Measurements from ENCODE around the gene GRM8. TPM values are rescaled to one million over a fixed set of nuclear protein-coding genes. Genes with fewer than 3 reads are reported as not detected.

The GRM8 gene
- total RNA-seq, 6 donors from 2014 or later = 0.49 to 6.5 (median 1.8) TPM; not detected in 3

DNA sequence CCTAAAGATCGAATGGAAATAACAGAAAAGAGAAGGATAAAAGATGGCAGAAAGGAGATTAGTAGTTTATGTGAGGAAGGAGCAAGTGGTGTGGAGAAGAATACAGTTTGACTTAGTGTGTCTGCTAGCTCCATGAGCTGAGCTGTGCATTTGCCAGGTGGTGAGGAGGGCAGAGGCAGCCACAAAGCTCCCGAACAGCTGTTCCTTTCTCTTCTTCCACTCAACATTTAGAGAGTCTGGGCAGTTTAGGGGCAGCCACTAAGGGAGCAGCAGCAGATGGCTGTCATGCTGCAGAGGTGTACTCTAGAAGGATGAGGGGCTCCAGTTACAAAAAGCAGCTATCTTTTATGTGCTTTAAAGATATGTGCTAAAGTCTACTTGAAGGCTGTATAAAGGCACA is 674.4 kb downstream of the GRM8 start:
- H3K4me1 ChIP-seq = no peaks in the 10 kb centered on the region
- H3K4me3 ChIP-seq = no peak overlapping the region
- no peak for ATAC-seq (ENCODE audit: low FRiP score in 2 of 2)
- H3K27ac ChIP-seq = no peak overlapping the region
- no peak for TF ChIP-seq EP300 (IDR thresholded peaks at IDR 0.05)
- TF ChIP-seq, protein P1, sequence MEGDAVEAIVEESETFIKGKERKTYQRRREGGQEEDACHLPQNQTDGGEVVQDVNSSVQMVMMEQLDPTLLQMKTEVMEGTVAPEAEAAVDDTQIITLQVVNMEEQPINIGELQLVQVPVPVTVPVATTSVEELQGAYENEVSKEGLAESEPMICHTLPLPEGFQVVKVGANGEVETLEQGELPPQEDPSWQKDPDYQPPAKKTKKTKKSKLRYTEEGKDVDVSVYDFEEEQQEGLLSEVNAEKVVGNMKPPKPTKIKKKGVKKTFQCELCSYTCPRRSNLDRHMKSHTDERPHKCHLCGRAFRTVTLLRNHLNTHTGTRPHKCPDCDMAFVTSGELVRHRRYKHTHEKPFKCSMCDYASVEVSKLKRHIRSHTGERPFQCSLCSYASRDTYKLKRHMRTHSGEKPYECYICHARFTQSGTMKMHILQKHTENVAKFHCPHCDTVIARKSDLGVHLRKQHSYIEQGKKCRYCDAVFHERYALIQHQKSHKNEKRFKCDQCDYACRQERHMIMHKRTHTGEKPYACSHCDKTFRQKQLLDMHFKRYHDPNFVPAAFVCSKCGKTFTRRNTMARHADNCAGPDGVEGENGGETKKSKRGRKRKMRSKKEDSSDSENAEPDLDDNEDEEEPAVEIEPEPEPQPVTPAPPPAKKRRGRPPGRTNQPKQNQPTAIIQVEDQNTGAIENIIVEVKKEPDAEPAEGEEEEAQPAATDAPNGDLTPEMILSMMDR (IDR thresholded peaks at IDR 0.05) = no peak
- H3K9me3 ChIP-seq = no peaks in the 10 kb centered on the region
- H3K27me3 ChIP-seq = no peaks in the 10 kb centered on the region
- WGBS, 2 donors = 62 to 63% methylated on average over 2 of the region's 2 CpGs
- no peaks in the 10 kb centered on the region for H3K36me3 ChIP-seq
- no peak for DNase-seq

DNA sequence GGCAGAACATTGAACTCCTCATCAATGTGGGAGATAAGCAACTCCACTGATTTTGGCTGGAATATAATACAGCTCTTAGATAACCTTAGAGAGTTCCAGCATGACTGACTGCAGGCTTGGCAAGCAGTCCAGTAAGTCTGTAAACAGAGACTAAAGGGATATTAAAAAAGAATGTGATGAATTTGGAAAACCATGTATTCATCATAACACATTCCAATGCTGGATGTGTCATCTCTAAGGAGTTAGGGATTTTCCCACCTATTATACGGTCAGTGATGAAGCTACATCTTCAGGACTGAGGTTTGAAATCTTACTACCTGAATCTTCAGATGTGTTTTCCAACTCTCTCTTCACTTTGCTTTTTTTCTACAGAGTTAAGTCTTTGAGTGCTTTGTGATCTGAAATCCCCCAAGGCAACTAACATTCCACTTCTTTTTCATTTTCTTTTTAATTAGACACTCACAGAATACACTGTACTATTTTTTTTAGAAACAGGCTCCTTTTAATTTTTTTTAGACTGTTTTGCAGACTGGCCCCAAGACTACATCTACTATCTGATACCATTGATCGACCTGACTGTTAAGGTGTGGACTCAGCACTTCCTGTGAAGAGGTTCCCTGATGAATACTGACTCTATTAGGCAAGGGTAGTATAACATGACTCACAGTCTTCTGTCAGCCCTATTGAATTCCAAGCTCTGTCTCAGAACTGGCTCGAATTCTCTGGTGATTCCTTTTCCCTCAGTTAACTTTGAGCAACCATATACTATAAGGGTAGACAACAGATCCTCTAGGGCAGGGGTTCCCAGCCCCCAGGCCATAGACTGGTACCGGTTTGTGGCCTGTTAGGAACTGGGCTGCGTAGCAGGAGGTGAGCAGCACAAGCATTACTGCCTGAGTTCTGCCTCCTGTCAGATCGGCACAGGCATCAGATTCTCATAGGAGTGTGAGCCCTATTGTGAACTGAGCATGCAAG is 678.2 kb downstream of the GRM8 start:
- Histone ChIP-seq H3K36me3 (no peaks in the 10 kb centered on the region), H3K4me1 (no peaks in the 10 kb centered on the region), H3K9me3 (no peaks in the 10 kb centered on the region), H3K27me3 (no peaks in the 10 kb centered on the region), H3K27ac (no peak overlapping the region), H3K4me3 (no peak overlapping the region)
- TF ChIP-seq, protein P1 (IDR thresholded peaks at IDR 0.05) = no peak
- TF ChIP-seq POLR2AphosphoS5 (IDR thresholded peaks at IDR 0.05) = no peak
- TF ChIP-seq EP300 (IDR thresholded peaks at IDR 0.05) = no peak
- no peak for TF ChIP-seq POLR2A (IDR thresholded peaks at IDR 0.05)
- 72 to 82% methylated on average over 5 to 6 of the region's 6 CpGs for WGBS, 2 donors
- no peak for DNase-seq
- peak in 1 of 2 donors; percentile 87 for ATAC-seq (ENCODE audit: low FRiP score in 2 of 2)

DNA sequence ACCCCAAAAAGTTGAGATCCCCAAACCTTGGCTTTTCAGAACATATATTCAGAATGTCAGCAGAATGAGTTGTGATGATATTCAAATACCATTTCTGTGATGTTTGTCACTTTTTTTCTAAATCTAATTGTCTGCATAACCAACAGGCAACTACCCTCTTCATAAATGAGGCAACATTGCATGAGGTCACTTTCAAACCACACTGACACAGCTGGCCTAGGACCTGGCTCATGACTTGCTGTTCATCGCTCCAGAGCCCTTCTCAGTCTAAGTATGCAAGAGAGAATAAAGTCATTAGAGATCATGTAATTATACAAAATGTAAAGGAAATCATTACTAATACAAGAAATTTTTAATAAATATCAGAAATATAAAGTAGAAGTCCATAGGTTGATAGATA is 681.9 kb downstream of the GRM8 start:
- Histone ChIP-seq H3K36me3 (no peaks in the 10 kb centered on the region), H3K4me1 (no peaks in the 10 kb centered on the region), H3K9me3 (no peaks in the 10 kb centered on the region), H3K4me3 (no peak overlapping the region), H3K27me3 (no peaks in the 10 kb centered on the region), H3K27ac (no peak overlapping the region)
- DNase-seq = no peak
- WGBS, 2 donors = 100% methylated on average over 1 of the region's 1 CpG
- TF ChIP-seq, protein P1 (IDR thresholded peaks at IDR 0.05) = no peak
- TF ChIP-seq EP300 (IDR thresholded peaks at IDR 0.05) (no peak), POLR2AphosphoS5 (IDR thresholded peaks at IDR 0.05) (no peak), POLR2A (IDR thresholded peaks at IDR 0.05) (no peak)
- ATAC-seq (ENCODE audit: low FRiP score in 2 of 2) = peak in 1 of 2 donors; percentile 61

DNA sequence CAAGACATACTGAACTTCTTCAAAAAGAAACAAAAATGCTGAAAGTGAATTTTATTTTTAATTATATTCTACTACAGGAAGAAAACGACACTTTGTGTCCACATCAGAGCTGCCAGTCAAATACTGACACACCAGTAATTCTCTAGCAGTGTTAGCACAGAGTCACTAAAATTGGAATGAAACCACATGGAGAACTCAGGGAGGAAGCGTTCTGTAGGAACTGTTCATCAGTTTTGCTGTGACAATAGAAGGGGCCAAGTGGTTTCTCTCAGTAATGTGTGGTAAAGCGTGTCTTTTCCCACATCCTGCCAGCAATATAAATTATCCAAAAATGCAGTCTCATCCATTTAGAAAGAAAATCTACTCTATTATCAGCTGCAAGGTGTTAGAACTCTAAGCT is 683.3 kb downstream of the GRM8 start:
- H3K9me3 ChIP-seq = no peaks in the 10 kb centered on the region
- no peaks in the 10 kb centered on the region for H3K27me3 ChIP-seq
- no peak overlapping the region for H3K4me3 ChIP-seq
- no peak overlapping the region for H3K27ac ChIP-seq
- TF ChIP-seq POLR2A (IDR thresholded peaks at IDR 0.05) (no peak), POLR2AphosphoS5 (IDR thresholded peaks at IDR 0.05) (no peak), EP300 (IDR thresholded peaks at IDR 0.05) (no peak)
- TF ChIP-seq, protein P1 (IDR thresholded peaks at IDR 0.05) = no peak
- H3K4me1 ChIP-seq = no peaks in the 10 kb centered on the region
- no peak for ATAC-seq (ENCODE audit: low FRiP score in 2 of 2)
- DNase-seq = no peak
- 27 to 48% methylated on average over 3 of the region's 3 CpGs for WGBS, 2 donors
- no peaks in the 10 kb centered on the region for H3K36me3 ChIP-seq

Measured in upper lobe of left lung (tissue), 6 donors.